SK-N-SH treated with all-trans-retinoic acid at 6 μM for 48 hours (cell line): ENCODE data around the gene EPHA8.

ENCODE experiments used
- ATAC-seq: fragments of 200-7000 bp; cut with Tn5 transposase; 3 replicates; pipeline ENCODE4 v1.9.1; 2020; ENCODE audit warnings: mild to moderate bottlenecking, moderate library complexity
- ARNTL ChIP-seq: fragments of 450-650 bp; formaldehyde crosslinking; IDR thresholded peaks from 2 replicates; pipeline ENCODE4 v1.5.0; 2020; ENCODE audit warnings: low read depth, mild to moderate bottlenecking, moderate library complexity, borderline replicate concordance
- BACH2 ChIP-seq: fragments of 250-450 bp; sonication (Bioruptor Pico); IDR thresholded peaks from 2 replicates; pipeline ENCODE4 v1.9.0; 2021; ENCODE audit warnings: mild to moderate bottlenecking, borderline replicate concordance
- CREB5 ChIP-seq: fragments of 250-450 bp; sonication (Bioruptor Pico); IDR thresholded peaks from 2 replicates; pipeline ENCODE4 v1.5.1; 2020; ENCODE audit warnings: low read depth, mild to moderate bottlenecking, moderate library complexity
- ESRRG ChIP-seq: fragments of 250-450 bp; sonication (Bioruptor Pico); IDR thresholded peaks from 2 replicates; pipeline ENCODE4 v1.6.1; 2021; ENCODE audit warnings: mild to moderate bottlenecking
- GLIS3 ChIP-seq: fragments of 250-450 bp; sonication (Bioruptor Pico); IDR thresholded peaks from 2 replicates; pipeline ENCODE4 v1.5.0; 2020; ENCODE audit warnings: mild to moderate bottlenecking, moderate library complexity
- ISL1 ChIP-seq: fragments of 250-450 bp; sonication (Bioruptor Pico); IDR thresholded peaks from 2 replicates; pipeline ENCODE4 v2.1.2; 2022; ENCODE audit warnings: mild to moderate bottlenecking, moderate library complexity
- OSR1 ChIP-seq: fragments of 250-450 bp; sonication (Bioruptor Pico); IDR thresholded peaks from 2 replicates; pipeline ENCODE4 v1.8.0; 2022; ENCODE audit warnings: moderate library complexity, mild to moderate bottlenecking, inconsistent platforms
- PATZ1 ChIP-seq: fragments of 250-450 bp; sonication (Bioruptor Pico); IDR thresholded peaks from 2 replicates; pipeline ENCODE4 v1.8.0; 2020; ENCODE audit warnings: mild to moderate bottlenecking, moderate library complexity, borderline replicate concordance
- POU6F1 ChIP-seq: fragments of 250-450 bp; sonication (Bioruptor Pico); IDR thresholded peaks from 2 replicates; pipeline ENCODE4 v1.8.0; 2021; ENCODE audit warnings: low read depth, mild to moderate bottlenecking, moderate library complexity, borderline replicate concordance
- PPARA ChIP-seq: fragments of 250-450 bp; sonication (Bioruptor Pico); IDR thresholded peaks from 2 replicates; pipeline ENCODE4 v1.5.0; 2020; ENCODE audit warnings: mild to moderate bottlenecking, borderline replicate concordance
- RARB ChIP-seq: fragments of 250-450 bp; sonication (Bioruptor Pico); IDR thresholded peaks from 2 replicates; pipeline ENCODE4 v1.8.0; 2021; ENCODE audit warnings: mild to moderate bottlenecking, moderate library complexity
- SNAI2 ChIP-seq: fragments of 250-450 bp; sonication (Bioruptor Pico); IDR thresholded peaks from 2 replicates; pipeline ENCODE4 v1.5.0; 2020; ENCODE audit warnings: mild to moderate bottlenecking, moderate library complexity
- TCF4 ChIP-seq: fragments of 250-450 bp; sonication (Bioruptor Pico); IDR thresholded peaks from 2 replicates; pipeline ENCODE4 v1.8.0; 2021; ENCODE audit warnings: mild to moderate bottlenecking, moderate library complexity, borderline replicate concordance
- TOX ChIP-seq: fragments of 250-450 bp; sonication (Bioruptor Pico); IDR thresholded peaks from 2 replicates; pipeline ENCODE4 v1.8.0; 2021; ENCODE audit warnings: mild to moderate bottlenecking, moderate library complexity, borderline replicate concordance
- TSHZ2 ChIP-seq: fragments of 250-450 bp; sonication (Bioruptor Pico); IDR thresholded peaks from 2 replicates; pipeline ENCODE4 v1.5.0; 2020; ENCODE audit warnings: mild to moderate bottlenecking, moderate library complexity
- ZC3H10 ChIP-seq: fragments of 250-450 bp; sonication (Bioruptor Pico); IDR thresholded peaks from 2 replicates; pipeline ENCODE4 v1.5.1; 2021; ENCODE audit warnings: mild to moderate bottlenecking, moderate library complexity
- ZFP3 ChIP-seq: fragments of 250-450 bp; sonication (Bioruptor Pico); IDR thresholded peaks from 2 replicates; pipeline ENCODE4 v1.5.0; 2020; ENCODE audit warnings: mild to moderate bottlenecking, moderate library complexity
- ZFP30 ChIP-seq: fragments of 450-650 bp; formaldehyde crosslinking; IDR thresholded peaks from 2 replicates; pipeline ENCODE4 v1.5.0; 2022; ENCODE audit warnings: mild to moderate bottlenecking, moderate library complexity
- ZNF565 ChIP-seq: fragments of 450-650 bp; formaldehyde crosslinking; conservative IDR thresholded peaks from 2 replicates; pipeline ENCODE4 v1.5.0; 2020; ENCODE audit warnings: low read depth, mild to moderate bottlenecking, moderate library complexity
- ZNF70 ChIP-seq: fragments of 450-650 bp; formaldehyde crosslinking; IDR thresholded peaks from 2 replicates; pipeline ENCODE4 v1.5.0; 2020; ENCODE audit warnings: mild to moderate bottlenecking, moderate library complexity
- ZNF8 ChIP-seq: fragments of 450-650 bp; formaldehyde crosslinking; IDR thresholded peaks from 2 replicates; pipeline ENCODE4 v1.5.0; 2020; ENCODE audit warnings: mild to moderate bottlenecking, moderate library complexity

The EPHA8 gene

GRCh38 chr1:22527122-22527521 is 36.2 kb upstream of the EPHA8 start (continued):
- TF ChIP-seq CREB5 (CRISPR knock-in tag), result no peak
- TF ChIP-seq PPARA, result no peak
- no peak for TF ChIP-seq TCF4
- TF ChIP-seq ZFP30 (CRISPR knock-in tag), result no peak

- peak; percentile 41; the same call in 1 of the 3 replicates for ATAC-seq
- no peak for TF ChIP-seq OSR1 (CRISPR knock-in tag)
Observed at GRCh38 chr1:22527555-22528296, 35.6 kb upstream of the EPHA8 start.

- no peak for TF ChIP-seq ESRRG (CRISPR knock-in tag)
- no peak for TF ChIP-seq ZNF70 (CRISPR knock-in tag)
- no peak for TF ChIP-seq ZFP30 (CRISPR knock-in tag)
- TF ChIP-seq POU6F1 (CRISPR knock-in tag), result no peak
- TF ChIP-seq TOX, result no peak
- no peak for TF ChIP-seq TSHZ2
- TF ChIP-seq OSR1 (CRISPR knock-in tag), result no peak
- no peak for TF ChIP-seq ZNF565 (CRISPR knock-in tag)
- no peak for TF ChIP-seq PATZ1
- no peak for TF ChIP-seq GLIS3
- TF ChIP-seq TCF4, result no peak
- TF ChIP-seq PPARA, result no peak
- no peak for TF ChIP-seq ISL1 (CRISPR knock-in tag)
- no peak for TF ChIP-seq ZC3H10
- no peak for TF ChIP-seq ARNTL (CRISPR knock-in tag)
- TF ChIP-seq ZFP3 (CRISPR knock-in tag), result no peak
- no peak for TF ChIP-seq BACH2
- no peak for ATAC-seq
Observed at GRCh38 chr1:22528451-22528850, 34.8 kb upstream of the EPHA8 start.

GRCh38 chr1:22529901-22530621 is 33.2 kb upstream of the EPHA8 start:
- ATAC-seq, result no peak
- TF ChIP-seq ZNF8 (CRISPR knock-in tag) (no peak), TCF4 (no peak), ZFP3 (CRISPR knock-in tag) (no peak), ZNF565 (CRISPR knock-in tag) (no peak), RARB (CRISPR knock-in tag) (no peak), TSHZ2 (no peak), ISL1 (CRISPR knock-in tag) (no peak), POU6F1 (CRISPR knock-in tag) (no peak), ZC3H10 (no peak), BACH2 (no peak), SNAI2 (no peak), ZNF70 (CRISPR knock-in tag) (no peak), ARNTL (CRISPR knock-in tag) (no peak)
